GM21786 (cell line): ENCODE measurements around the gene MAP9.
"Not testable (repeated sequence)": the region's sequence is repeated elsewhere in the genome, so short reads cannot be mapped to it uniquely, and the experiment has no call there.

Experiments used
- ATAC-seq: cut with Tn5 transposase; IDR thresholded peaks from one replicate; pipeline ENCODE4 v1.9.1; 2021; ENCODE audit not compliant: unreplicated experiment

The MAP9 gene

DNA sequence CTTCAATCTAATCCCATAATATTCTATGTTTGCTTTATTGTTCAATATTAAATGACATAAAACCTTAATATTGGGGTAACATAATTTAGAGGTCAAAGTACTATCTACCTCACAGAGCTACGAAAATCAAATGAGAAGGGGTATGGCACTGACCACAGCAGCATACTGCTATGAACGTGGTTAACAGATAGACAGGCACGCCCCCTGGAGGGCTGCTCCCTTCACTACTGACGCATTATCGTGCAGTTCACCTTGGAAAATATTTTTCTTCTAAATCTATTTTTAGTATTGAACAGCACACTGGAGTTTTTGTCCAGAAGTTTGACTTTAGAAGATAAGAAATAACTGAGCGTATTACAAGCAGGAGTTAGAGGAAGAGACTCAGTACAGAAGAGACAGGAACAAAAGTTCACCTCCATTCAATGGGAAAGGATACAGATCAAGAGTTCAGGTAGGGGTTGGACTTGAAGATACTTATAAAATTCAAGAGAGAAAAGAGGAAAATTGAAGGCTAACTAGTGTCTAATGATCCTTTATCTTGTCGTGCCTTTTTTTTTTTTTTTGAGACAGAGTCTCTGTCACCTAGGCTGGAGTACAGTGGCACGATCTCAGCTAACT, 22.7 kb downstream of the MAP9 start:
- ATAC-seq = peak; percentile 99

DNA sequence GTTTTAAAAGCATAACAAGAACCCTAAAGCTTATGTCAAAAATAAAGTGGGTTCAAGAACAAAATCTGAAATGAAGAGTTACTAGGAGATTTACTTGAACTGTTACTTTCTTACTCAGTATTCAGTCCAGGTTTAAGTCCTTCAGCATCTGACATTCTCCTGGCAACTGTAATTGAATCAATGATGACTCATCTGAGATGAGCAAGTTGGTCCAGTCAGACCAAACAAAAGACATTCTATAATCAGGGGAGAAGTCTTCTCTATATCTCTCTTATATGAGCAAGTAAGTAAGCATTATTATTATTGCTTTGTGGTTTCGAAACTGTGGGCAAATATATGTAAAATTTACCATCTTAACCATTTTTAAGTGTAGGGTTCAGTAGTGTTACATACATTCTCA, 34.6 kb downstream of the MAP9 start:
- ATAC-seq = no peak

DNA sequence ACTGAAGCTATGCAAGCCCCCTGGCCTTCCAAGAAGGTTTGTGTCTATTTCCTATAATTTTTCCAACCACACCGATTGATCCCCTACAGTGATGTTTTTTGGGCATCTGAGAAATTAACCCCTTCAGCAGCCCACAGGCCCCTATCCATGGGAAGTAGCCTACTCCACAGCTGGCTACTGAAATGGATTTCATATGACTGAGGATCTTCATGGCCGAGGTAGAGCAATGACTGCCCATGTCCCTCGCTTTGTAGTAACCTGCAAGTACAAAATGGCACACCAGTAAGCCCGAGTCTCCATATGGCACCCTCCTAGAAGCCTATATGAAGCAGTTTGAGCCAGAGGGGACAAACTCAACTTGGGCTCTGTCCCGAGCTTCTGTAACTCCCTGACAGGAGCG, 36.8 kb downstream of the MAP9 start:
- no peak for ATAC-seq

DNA sequence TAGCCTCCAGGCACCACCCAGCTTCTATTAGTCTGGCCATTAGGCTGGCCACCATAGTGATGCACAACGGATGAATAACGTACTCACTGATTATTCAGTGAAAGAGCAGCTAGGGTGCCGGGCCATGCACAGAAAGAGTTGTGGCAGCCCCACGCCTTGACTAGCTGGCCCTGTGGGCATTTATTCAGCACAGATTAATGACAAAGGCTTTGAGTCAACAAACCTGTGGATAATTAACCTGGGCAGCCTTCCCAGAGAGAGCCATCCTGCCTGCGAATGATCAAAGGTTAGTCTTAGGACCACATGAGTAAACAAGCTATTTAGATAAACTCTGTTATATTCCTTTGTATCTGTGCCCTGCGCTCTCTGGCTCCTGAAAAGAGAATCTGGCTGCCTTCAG, 37.2 kb downstream of the MAP9 start:
- no peak for ATAC-seq

DNA sequence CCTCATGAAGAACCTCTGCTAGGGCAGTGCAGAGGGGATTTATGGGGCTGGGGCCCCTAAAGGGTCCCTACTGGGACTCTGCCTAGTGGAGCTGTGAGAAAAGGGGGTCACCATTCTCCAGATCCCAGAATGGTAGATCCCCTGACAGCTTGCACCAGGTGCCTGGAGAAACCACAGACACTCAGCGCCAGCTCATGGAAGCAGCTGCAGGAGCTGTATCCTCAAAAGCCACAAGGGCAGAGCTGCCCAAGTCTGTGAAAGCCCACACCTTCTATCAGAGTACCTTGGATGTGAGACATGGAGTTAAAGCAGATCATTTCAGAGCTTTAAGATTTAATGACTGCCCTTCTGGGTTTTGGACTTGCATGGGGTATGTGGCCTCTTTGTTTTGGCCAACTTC, 38.6 kb downstream of the MAP9 start:
- no peak for ATAC-seq

DNA sequence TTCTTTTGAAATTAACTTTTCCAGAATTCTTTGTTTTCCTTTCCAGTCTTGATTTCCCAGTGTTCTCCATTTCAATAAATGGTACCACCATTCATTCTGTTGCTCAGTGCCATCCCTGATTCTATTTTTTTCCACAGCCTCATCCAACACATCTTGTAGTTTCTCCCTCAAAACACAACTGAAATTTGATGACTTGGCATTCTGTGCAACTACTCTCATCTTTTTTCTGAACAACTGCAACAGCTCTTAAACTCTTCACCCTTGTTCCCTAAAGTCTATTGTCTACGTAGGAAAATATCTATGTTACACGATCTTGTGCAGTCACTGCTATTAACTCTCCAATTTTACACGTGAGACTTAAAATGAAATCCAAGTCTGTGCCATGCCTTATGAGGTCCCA, 40.5 kb downstream of the MAP9 start:
- ATAC-seq = no peak

DNA sequence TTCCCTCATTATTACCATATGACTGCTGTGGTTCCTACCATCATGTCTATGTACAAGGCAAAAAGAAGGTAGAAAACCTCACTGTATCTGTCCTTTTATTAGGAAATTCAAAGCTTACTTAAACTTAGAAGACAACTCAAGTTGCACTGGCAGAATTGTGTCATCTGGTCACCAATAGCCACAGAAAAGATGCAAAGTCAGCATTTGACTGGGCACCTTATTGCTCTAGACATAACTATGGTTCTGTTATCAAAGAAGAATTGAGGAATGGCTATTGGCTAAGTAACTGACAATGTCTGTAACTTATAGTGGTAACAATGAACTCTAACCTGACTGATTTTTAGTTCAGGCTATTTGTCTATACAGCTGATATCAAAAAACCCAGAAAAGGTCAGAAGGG, 45.3 kb downstream of the MAP9 start:
- no peak for ATAC-seq

DNA sequence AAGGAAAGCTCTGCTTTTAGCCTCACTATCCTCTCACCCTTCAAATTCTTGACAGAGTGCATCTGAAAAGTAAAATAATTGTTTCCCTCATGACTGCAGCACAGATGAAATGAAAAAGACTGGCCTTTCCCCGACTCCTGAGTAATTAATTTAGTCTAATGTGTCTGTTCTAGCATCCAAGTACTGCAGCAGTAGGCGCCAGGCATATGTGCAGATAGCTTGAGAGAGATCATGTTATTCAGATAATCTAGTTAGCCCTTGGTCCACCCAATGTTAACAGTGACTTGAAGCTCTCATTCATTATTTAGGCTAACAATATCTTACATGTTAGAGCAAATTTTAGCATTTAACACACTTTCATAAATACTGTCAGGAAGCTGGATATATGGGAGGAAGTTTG, 54.0 kb downstream of the MAP9 start:
- no peak for ATAC-seq

DNA sequence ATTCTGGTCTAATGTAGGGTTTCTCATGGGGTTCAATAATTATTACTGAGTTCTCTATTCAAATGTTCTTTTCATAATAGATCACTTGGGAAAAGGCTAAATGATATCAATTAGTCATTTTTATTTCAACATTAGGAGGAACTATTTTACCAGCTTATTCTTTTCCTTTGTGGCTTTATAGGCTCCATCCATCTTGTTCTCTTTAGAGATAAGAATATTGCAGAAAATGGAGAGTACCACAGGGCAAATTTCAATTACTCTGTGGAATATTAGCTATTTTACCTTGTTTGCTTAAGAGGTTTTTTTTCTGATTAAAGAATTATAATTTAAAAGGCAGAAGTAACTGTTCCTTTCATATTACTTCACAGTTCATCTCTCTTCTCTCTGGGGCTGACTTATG, 55.8 kb downstream of the MAP9 start:
- no peak for ATAC-seq

DNA sequence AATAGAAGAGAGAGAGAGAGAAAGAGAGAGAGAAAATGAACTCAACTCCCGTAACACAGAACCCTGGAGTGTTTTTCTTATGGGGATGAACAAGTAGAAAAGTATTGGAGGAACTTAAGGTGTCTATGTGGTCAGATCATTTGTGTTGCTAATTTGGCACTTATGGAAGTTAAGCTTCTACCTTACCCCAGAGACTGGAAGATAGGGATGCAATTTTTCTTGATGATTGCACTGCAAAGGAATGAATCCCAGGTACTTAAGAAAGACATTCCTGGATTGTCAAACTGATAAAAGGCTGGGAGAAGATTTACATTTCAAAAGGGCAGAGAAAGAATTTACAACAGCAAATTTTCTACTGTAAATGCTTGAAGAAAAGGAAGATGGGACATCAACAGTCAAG, 57.2 kb downstream of the MAP9 start:
- no peak for ATAC-seq

DNA sequence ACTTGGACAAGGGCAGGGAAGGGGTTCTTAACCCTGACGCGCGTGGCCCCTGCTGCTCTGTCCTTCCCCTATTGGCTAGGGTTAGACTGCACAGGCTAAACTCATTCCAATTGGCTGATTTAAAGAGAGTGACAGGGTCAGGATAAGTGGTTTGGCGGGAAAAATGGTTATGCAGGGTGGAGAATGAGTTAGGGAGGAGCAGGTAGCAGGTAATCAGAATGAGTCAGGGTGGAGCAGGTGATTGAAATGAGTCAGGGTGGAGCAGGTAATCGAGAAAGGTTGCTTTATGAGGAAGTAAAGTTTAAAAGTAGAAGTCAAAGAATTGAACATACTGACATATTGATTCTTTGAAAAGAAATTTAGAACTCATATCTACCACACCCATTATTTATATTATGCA, 64.7 kb downstream of the MAP9 start:
- ATAC-seq = not testable (repeated sequence)

DNA sequence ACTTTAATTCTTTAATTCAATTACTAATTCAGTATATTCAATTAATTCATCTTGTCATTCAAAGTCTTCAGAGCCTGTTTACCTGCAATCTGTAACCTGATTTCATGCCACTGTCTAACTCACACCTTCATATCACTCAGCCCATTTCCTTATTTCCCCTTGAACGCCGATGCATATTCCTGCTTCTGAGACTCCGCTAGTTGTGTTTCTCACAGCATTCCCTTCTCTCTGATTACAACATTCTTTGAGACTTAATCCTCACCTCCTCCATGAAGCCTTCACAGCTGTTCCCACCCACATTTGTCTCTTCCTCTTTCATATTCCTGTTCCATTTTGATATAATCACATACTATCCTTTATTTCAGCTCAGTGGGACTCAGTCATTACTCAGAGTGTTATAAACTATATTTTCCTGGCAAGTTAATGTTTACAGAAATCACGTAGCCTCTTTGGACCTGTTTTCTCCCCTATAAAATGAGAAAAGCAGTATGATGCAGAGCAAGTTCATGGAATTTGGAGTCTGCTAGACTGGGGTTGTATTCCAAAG, 69.0 kb downstream of the MAP9 start:
- ATAC-seq = no peak

DNA sequence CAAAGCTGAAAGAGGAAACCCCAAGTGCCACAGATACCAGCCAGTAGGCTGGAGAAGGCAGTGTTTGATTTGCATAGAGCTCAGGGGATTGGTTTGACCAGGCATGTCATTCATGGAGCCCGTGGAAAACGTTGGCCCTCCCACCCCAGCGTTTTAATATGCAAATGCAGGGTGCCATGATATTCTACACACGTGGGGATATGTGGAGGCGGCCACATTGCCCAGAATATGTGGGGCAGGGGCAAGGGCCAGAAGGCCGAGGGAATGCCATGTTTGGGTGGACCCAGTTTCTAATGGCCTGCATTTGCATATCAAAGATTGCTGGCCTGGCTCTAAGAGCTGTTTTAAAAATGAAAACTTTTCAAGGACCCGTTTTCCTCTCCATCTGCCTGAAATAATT, 71.1 kb downstream of the MAP9 start:
- no peak for ATAC-seq

DNA sequence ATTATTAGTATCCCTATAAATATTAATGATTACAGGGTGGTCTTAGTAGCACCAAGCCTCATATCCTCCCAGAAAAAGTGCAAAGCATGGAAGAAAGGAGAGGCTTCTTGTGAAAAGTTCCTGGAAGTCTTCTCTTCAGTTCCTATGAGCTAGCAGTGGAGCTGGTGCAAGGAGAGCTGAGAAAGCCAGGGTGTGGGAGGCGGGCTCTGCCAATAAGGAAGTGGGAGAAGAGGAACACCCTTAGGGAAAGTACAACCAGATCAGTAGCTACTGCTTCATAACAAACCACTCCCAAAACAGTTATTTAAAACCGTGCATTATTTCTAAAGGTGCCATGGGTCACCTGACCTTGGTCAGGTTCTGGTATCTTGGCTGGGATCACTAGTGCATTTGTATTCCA, 72.4 kb downstream of the MAP9 start:
- ATAC-seq = no peak

DNA sequence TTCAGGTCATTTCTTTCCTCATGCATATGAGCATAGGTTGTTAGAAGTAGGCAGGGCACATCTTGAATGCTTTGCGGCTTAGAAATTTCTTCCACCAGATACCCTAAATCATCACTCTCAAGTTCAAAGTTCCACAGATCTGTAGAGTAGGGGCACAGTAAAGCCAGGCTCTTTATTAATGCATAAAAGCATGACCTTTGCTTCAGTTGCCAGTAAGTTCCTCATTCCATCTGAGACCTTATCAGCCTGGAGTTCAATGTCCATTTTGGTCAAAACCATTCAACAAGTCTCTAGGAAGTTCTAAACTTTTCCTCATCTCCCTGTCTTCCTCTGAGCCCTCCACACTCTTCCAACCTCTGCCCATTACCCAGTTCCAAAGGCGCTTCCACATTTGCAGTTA, 77.7 kb downstream of the MAP9 start:
- no peak for ATAC-seq
